Stimulated activated CD8-positive, alpha-beta memory T cell treated with anti-CD3 and anti-CD28 coated beads, Interleukin-12 subunit alpha, Interleukin-12 subunit beta, amount 100 ng/mL, for 4 hours (primary cell): ENCODE data around the gene TLX1.
A peak's percentile ranks its signal among the peaks of the same experiment; 100 is the strongest.

Experiments used
- DNase-seq: peaks from one replicate; pipeline ENCODE4 v3.0.0-alpha.2; 2020; ENCODE audit warnings: low read depth

Gene TLX1

GRCh38 chr10:101130984-101131961, at the start of gene TLX1:
Gene TLX1 (plus strand): TSS chr10:101131300. CDS start chr10:101131542, 242 bp downstream.
- DNase-seq = no peak

DNA sequence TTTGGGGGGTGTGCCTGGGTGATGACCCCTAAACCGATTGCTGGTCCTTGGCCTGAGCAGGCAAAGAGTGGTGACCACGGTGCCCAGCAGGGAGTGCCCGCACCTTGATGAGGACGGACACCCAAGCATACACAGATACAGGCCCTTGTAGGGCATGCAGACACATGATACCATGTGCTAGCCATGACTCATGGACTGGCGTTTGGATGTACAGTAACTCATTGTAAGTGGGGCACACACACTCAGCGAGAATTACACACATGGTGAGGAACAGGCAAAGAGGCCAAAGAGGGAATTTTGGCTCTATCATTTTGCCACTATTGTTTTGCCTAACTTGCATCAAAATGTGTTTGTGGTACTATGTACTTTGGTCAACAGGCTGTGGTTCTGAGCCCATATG, 45.3 kb upstream of the TLX1 start:
- DNase-seq = no peak

- DNase-seq = no peak
Observed at GRCh38 chr10:101087376-101087775, 43.7 kb upstream of the TLX1 start.

- no peak for DNase-seq
Observed at GRCh38 chr10:101087965-101088364, 43.1 kb upstream of the TLX1 start.

GRCh38 chr10:101089520-101090299, 41.4 kb upstream of the TLX1 start:
- no peak for DNase-seq

GRCh38 chr10:101090597-101090996, 40.5 kb upstream of the TLX1 start:
- no peak for DNase-seq

- DNase-seq = no peak
Observed at GRCh38 chr10:101091546-101092290, 39.4 kb upstream of the TLX1 start.

GRCh38 chr10:101092881-101093354, 38.2 kb upstream of the TLX1 start:
- DNase-seq = no peak

DNA sequence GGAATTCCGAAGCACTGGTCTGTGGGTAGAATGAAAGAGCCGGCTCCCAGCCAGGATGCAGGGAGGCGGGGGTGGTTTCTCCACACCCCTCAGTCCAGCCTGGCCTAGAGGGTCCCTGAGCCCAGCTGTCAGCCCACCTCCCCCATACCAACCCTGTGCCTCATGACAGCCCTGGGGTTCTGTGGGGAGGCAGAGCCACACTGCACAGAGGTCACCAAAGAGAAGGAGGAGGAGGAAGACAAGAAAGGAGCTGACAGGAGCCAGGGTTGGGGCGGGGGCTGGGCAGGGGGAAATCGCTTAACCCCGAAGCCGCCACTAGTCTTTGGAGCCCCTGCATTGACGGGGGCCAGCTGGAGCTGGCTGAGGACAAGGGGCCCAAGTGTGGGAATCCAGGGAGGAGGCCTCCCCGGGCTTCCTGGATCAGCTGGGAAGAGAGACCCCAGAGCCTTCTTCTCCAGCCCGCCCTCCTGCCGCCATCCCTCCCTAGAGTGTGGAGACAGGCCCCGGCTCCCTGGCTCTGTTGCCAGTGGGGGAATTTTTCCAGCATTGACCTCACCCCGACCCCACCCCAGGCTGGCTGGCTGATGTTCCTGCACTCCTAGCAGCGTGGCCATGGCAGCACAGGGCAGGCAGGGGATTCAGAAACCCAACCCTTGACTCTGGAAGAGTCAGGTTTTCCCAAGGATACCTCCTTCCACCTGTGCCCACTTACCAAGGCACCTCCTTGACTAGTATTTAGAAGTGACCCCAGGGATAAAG, 36.8 kb upstream of the TLX1 start:
- DNase-seq = no peak

GRCh38 chr10:101095004-101095403, 36.1 kb upstream of the TLX1 start:
- no peak for DNase-seq

DNA sequence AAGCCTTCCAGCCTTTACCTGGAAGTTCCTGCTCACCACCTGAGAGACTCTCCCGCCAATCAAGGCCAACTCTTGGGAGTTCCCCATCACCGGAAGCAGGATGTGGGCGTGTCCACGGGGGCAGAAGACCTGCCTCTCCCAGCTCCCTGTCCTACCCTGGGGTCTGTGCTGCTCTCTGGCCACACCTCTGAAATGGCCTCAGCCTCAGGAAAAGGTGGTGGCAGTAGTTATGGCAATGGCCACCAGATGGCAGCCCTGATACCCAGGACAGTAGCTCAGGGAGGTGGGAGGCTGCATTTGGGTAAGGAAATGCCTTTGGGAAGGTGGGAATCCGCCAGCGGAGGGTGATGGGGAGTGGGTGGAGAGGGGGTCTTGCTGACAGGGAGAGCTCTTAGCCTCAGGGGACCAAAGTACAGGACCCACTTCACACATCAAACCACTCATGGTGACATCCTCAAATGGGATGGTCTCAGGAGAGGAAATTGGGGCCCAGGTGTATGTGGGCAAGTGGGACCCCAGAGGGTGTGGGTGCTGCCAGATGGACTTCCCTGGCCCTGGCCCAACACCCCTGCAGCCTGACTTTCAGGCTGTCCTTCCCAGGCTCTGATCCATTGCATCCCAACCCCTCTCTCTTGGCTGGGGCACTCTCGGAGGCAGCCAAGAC, 35.4 kb upstream of the TLX1 start:
- peak; percentile 36 for DNase-seq

GRCh38 chr10:101096378-101096777, 34.7 kb upstream of the TLX1 start:
- no peak for DNase-seq

DNA sequence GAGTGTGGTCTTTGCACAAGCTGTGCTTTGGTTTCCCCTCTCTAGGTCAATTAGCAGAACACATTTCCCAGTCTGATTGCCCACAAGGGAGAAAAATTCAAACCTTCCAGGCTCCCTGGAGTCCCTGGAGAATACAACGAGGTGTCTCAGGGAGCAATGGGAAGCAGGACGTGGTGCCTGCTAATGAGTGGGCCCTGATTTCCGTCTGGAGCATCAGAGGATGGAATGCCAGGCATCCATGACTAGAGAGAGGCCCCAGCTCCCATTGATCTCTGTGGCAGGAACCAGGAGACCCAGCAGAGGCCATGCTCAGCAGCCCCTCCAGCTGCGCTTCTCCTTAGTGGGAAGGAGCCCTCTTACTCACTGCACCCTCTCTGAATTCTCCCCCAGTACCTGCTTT, 33.2 kb upstream of the TLX1 start:
- no peak for DNase-seq

DNA sequence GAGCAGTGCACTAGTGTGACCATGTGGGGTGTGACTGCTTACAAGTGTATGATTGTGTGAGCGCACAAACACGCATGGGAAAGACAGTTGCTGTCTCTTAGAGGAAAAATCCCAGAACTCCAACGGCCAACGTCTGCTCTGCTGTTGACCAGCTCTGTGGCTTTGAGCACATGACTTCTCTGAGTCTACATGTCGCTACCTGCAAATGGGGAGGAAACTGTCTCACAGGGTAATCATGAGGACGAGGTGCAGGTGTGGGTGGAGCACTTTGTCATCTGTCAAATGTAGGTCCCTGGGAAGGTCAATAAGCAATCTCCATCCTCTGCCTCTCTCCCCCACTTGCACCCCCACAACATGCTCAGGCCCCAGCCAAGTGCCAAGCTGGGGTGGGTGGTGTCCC, 31.2 kb upstream of the TLX1 start:
- DNase-seq = no peak

- no peak for DNase-seq
Observed at GRCh38 chr10:101101372-101101881, 29.7 kb upstream of the TLX1 start.

GRCh38 chr10:101103430-101103829, 27.7 kb upstream of the TLX1 start:
- no peak for DNase-seq

- DNase-seq = no peak
Observed at GRCh38 chr10:101106351-101106750, 24.7 kb upstream of the TLX1 start.

- DNase-seq = no peak
Observed at GRCh38 chr10:101107771-101108170, 23.3 kb upstream of the TLX1 start.

DNA sequence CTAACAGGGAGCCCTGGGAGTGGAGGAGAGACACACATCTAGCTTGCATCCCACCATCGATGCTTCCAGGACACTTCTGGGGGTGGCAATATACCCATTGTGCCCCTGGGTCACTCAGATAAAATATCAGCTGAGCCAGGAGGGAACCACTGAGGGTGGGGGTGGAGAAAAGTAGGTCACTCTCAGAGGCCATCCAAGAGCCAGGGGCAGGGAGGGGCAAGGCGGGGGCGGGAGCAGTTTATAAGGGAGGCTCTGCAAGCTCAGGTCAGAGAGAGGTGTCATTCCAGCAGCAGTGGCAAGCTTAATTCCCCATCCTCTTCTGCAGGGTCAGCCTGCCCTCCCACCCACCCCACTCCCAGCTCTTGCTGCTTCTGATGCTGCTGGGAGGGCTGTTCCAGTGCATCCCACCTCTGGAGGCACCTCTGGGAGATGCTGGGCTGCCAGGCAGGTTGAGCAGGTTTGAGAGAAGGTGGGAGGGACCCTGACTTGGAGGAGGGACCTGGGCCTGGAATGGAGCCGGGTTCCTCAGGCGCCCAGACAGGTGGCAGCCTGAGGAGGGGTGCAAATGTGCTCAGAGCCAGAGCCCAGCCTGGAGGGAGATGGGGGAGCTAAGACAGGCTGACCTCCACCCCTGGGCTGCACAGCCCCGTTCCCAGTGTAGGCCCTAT, 20.1 kb upstream of the TLX1 start:
- DNase-seq = no peak

- DNase-seq = no peak
Observed at GRCh38 chr10:101111547-101111946, 19.6 kb upstream of the TLX1 start.
